GM23338 (cell line): ENCODE data around the gene SPOCK2. TPM values are rescaled to one million over a fixed set of nuclear protein-coding genes. Genes with fewer than 3 reads are reported as not detected.

Experiments used
- ATAC-seq: fragments of 200-7000 bp; cut with Tn5 transposase; 3 replicates; pipeline ENCODE4 v1.9.1; 2020
- DNase-seq: peaks from one replicate; pipeline ENCODE4 v3.0.0-alpha.2; 2015; ENCODE audit warnings: low spot score
- H2AFZ ChIP-seq: fragments of 200-600 bp; sonication (generic); 2 replicates; pipeline ENCODE4 v1.8.0; 2016; ENCODE audit warnings: antibody characterized with exemption, mild to moderate bottlenecking, moderate library complexity
- H3F3A ChIP-seq: fragments of 200-600 bp; sonication (generic); replicated peaks from 2 replicates; pipeline ENCODE4 v1.8.0; 2017; ENCODE audit warnings: antibody characterized with exemption, mixed run types, low read depth
- H3K27ac ChIP-seq: fragments of 200-600 bp; sonication (generic); 2 replicates; pipeline ENCODE4 v1.6.1; 2016; ENCODE audit warnings: low read depth
- H3K27me3 ChIP-seq: fragments of 200-600 bp; sonication (generic); 2 replicates; pipeline ENCODE4 v1.8.0; 2016; ENCODE audit warnings: mild to moderate bottlenecking, mixed run types, moderate library complexity; ENCODE audit not compliant: insufficient read depth
- H3K36me3 ChIP-seq: fragments of 200-600 bp; sonication (generic); 2 replicates; pipeline ENCODE4 v1.8.0; 2016; ENCODE audit warnings: mild to moderate bottlenecking; ENCODE audit not compliant: insufficient read depth
- H3K4me1 ChIP-seq: fragments of 200-600 bp; sonication (generic); 2 replicates; pipeline ENCODE4 v1.8.0; 2016; ENCODE audit warnings: mild to moderate bottlenecking, moderate library complexity; ENCODE audit not compliant: insufficient read depth
- H3K4me2 ChIP-seq: fragments of 200-600 bp; sonication (generic); 2 replicates; pipeline ENCODE4 v1.7.1; 2017; ENCODE audit warnings: mixed run types
- H3K4me3 ChIP-seq: fragments of 200-600 bp; sonication (generic); 2 replicates; pipeline ENCODE4 v1.6.1; 2016; ENCODE audit warnings: mixed run types
- H3K79me2 ChIP-seq: fragments of 200-600 bp; sonication (generic); replicated peaks from 2 replicates; pipeline ENCODE4 v1.8.0; 2017; ENCODE audit warnings: mild to moderate bottlenecking; ENCODE audit not compliant: insufficient read depth
- H3K9me2 ChIP-seq: fragments of 200-600 bp; sonication (generic); 2 replicates; pipeline ENCODE4 v1.8.0; 2017; ENCODE audit not compliant: insufficient read depth
- H4K20me1 ChIP-seq: fragments of 200-600 bp; sonication (generic); replicated peaks from 2 replicates; pipeline ENCODE4 v1.8.0; 2017; ENCODE audit warnings: mild to moderate bottlenecking; ENCODE audit not compliant: insufficient read depth
- H3K27ac Mint-ChIP-seq: 2 replicates; pipeline ENCODE4 v1.8.0; 2020; ENCODE audit warnings: inconsistent platforms, mild to moderate bottlenecking, moderate library complexity, mixed read lengths
- H3K27me3 Mint-ChIP-seq: 3 replicates; pipeline ENCODE4 v1.8.0; 2022; ENCODE audit warnings: low read depth, mild to moderate bottlenecking, moderate library complexity, mixed read lengths, inconsistent platforms; ENCODE audit not compliant: insufficient read depth, poor library complexity
- H3K36me3 Mint-ChIP-seq: 3 replicates; pipeline ENCODE4 v1.8.0; 2021; ENCODE audit warnings: low read depth, mild to moderate bottlenecking, inconsistent platforms, moderate library complexity, mixed read lengths
- H3K4me1 Mint-ChIP-seq: 3 replicates; pipeline ENCODE4 v1.8.0; 2020; ENCODE audit warnings: mild to moderate bottlenecking, inconsistent platforms, mixed read lengths
- H3K4me3 Mint-ChIP-seq: 3 replicates; pipeline ENCODE4 v1.8.0; 2021; ENCODE audit warnings: moderate library complexity, mild to moderate bottlenecking, inconsistent platforms, mixed read lengths
- H3K9me3 Mint-ChIP-seq: 3 replicates; pipeline ENCODE4 v1.8.0; 2020; ENCODE audit warnings: moderate library complexity, mild to moderate bottlenecking, inconsistent platforms, mixed read lengths
- CREB1 ChIP-seq: fragments of 250-450 bp; sonication (Bioruptor Pico); IDR thresholded peaks from 2 replicates; pipeline ENCODE4 v1.5.0; 2020; ENCODE audit warnings: low read depth, mild to moderate bottlenecking, moderate library complexity
- EZH2 ChIP-seq: fragments of 200-600 bp; sonication (generic); IDR thresholded peaks from one replicate; pipeline ENCODE4 v1.8.0; 2017; ENCODE audit warnings: antibody characterized with exemption, mild to moderate bottlenecking, low read depth; ENCODE audit not compliant: unreplicated experiment
- NANOG ChIP-seq: IDR thresholded peaks from 2 replicates; pipeline ENCODE4 v1.6.1; 2016; ENCODE audit warnings: antibody characterized with exemption, borderline replicate concordance
- POLR2AphosphoS5 ChIP-seq: IDR thresholded peaks from 2 replicates; pipeline ENCODE4 v1.6.1; 2016; ENCODE audit warnings: antibody characterized with exemption, low read depth
- STAT1 ChIP-seq: IDR thresholded peaks from one replicate; pipeline ENCODE4 v1.6.1; 2016; ENCODE audit warnings: antibody characterized with exemption; ENCODE audit not compliant: unreplicated experiment
- ZNF114 ChIP-seq: fragments of 250-450 bp; sonication (Bioruptor Pico); IDR thresholded peaks from 2 replicates; pipeline ENCODE4 v1.5.0; 2020; ENCODE audit warnings: mild to moderate bottlenecking, moderate library complexity
- ZNF331 ChIP-seq: fragments of 250-450 bp; sonication (Bioruptor Pico); IDR thresholded peaks from 2 replicates; pipeline ENCODE4 v1.5.0; 2020; ENCODE audit warnings: low read depth, mild to moderate bottlenecking, moderate library complexity
- polyA plus RNA-seq: library from polyadenylated mRNA; unstranded; fragments of >200 nt; fragmentation: Nextera tagmentation; extraction: Ambion mirVana; gene quantifications from 2 replicates; pipeline ENCODE4 v1.2.1, GENCODE V29; 2016
- total RNA-seq: library from RNA; depleted of rRNA; stranded (reverse); fragments of >200 nt; shearing (Covaris generic); gene quantifications from 2 replicates; pipeline ENCODE4 v1.2.3, GENCODE V29; 2014
- TF ChIP-seq, protein P1 (sequence below): fragments of 250-450 bp; sonication (Bioruptor Pico); IDR thresholded peaks from 2 replicates; pipeline ENCODE4 v1.5.0; 2020; ENCODE audit warnings: mild to moderate bottlenecking, moderate library complexity
- TF ChIP-seq, protein P2 (sequence below), 2 experiments: fragments of 200-600 bp in 1 of 2; sonication (generic) in 1 of 2; conservative IDR thresholded peaks; 2 replicates each; pipeline versions ENCODE4 v1.5.1 to v1.6.1; 2016 to 2017; ENCODE audit warnings: antibody characterized with exemption in 2 of 2, low read depth in 2 of 2, mild to moderate bottlenecking in 2 of 2, moderate library complexity in 1 of 2

SPOCK2 gene
- total and polyA plus RNA-seq, 2 experiments from 2014 or later, result 1.3 to 3.6 TPM

DNA sequence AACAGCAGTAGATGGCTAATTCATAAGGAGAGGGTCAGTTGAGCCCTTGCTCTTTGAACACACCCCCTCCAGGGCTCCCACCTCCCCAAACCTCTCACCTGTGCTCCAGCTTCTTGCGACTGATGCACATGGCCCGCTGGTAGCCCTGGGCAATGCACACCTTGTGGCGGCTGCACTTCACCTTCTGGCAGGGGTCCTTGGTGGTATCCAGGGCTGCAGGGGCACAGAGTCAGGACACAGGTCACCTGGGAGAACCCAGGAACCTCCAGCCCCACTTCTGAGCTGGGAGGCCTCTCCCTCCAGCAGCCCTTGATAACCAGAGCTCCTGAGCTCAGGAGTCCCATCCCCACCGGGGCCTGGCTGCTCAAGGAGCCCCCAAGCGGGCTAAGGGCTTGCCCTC is 16.3 kb downstream of the SPOCK2 start:
- ATAC-seq, result no peak
- peaks cover 24% of the 10 kb centered on the region for H3K27me3 Mint-ChIP-seq
- H3K4me2 ChIP-seq, result no peak overlapping the region
- H3K4me3 ChIP-seq, result no peak overlapping the region
- H3K9me2 ChIP-seq, result no peaks in the 10 kb centered on the region
- no peaks in the 10 kb centered on the region for H3K36me3 Mint-ChIP-seq
- no peak overlapping the region for H3K4me3 Mint-ChIP-seq
- peaks cover 8% of the 10 kb centered on the region; the same call in 2 of the 3 replicates for H3K4me1 Mint-ChIP-seq
- no peaks in the 10 kb centered on the region; the same call in 1 of the 2 replicates for H3K36me3 ChIP-seq
- no peaks in the 10 kb centered on the region for H3F3A ChIP-seq
- H3K27ac ChIP-seq, result no peak overlapping the region
- H3K4me1 ChIP-seq, result no peaks in the 10 kb centered on the region
- no peak overlapping the region for H2AFZ ChIP-seq
- no peak overlapping the region for H3K27ac Mint-ChIP-seq
- no peak for DNase-seq
- TF ChIP-seq, protein P1, sequence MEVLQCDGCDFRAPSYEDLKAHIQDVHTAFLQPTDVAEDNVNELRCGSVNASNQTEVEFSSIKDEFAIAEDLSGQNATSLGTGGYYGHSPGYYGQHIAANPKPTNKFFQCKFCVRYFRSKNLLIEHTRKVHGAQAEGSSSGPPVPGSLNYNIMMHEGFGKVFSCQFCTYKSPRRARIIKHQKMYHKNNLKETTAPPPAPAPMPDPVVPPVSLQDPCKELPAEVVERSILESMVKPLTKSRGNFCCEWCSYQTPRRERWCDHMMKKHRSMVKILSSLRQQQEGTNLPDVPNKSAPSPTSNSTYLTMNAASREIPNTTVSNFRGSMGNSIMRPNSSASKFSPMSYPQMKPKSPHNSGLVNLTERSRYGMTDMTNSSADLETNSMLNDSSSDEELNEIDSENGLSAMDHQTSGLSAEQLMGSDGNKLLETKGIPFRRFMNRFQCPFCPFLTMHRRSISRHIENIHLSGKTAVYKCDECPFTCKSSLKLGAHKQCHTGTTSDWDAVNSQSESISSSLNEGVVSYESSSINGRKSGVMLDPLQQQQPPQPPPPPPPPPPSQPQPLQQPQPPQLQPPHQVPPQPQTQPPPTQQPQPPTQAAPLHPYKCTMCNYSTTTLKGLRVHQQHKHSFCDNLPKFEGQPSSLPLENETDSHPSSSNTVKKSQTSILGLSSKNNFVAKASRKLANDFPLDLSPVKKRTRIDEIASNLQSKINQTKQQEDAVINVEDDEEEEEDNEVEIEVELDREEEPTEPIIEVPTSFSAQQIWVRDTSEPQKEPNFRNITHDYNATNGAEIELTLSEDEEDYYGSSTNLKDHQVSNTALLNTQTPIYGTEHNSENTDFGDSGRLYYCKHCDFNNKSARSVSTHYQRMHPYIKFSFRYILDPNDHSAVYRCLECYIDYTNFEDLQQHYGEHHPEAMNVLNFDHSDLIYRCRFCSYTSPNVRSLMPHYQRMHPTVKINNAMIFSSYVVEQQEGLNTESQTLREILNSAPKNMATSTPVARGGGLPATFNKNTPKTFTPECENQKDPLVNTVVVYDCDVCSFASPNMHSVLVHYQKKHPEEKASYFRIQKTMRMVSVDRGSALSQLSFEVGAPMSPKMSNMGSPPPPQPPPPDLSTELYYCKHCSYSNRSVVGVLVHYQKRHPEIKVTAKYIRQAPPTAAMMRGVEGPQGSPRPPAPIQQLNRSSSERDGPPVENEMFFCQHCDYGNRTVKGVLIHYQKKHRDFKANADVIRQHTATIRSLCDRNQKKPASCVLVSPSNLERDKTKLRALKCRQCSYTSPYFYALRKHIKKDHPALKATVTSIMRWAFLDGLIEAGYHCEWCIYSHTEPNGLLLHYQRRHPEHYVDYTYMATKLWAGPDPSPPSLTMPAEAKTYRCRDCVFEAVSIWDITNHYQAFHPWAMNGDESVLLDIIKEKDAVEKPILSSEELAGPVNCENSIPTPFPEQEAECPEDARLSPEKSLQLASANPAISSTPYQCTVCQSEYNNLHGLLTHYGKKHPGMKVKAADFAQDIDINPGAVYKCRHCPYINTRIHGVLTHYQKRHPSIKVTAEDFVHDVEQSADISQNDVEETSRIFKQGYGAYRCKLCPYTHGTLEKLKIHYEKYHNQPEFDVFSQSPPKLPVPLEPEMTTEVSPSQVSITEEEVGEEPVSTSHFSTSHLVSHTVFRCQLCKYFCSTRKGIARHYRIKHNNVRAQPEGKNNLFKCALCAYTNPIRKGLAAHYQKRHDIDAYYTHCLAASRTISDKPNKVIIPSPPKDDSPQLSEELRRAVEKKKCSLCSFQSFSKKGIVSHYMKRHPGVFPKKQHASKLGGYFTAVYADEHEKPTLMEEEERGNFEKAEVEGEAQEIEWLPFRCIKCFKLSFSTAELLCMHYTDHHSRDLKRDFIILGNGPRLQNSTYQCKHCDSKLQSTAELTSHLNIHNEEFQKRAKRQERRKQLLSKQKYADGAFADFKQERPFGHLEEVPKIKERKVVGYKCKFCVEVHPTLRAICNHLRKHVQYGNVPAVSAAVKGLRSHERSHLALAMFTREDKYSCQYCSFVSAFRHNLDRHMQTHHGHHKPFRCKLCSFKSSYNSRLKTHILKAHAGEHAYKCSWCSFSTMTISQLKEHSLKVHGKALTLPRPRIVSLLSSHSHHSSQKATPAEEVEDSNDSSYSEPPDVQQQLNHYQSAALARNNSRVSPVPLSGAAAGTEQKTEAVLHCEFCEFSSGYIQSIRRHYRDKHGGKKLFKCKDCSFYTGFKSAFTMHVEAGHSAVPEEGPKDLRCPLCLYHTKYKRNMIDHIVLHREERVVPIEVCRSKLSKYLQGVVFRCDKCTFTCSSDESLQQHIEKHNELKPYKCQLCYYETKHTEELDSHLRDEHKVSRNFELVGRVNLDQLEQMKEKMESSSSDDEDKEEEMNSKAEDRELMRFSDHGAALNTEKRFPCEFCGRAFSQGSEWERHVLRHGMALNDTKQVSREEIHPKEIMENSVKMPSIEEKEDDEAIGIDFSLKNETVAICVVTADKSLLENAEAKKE (CRISPR knock-in tag), result no peak
- no peak for TF ChIP-seq STAT1
- TF ChIP-seq ZNF114 (CRISPR knock-in tag), result no peak
- no peak for TF ChIP-seq NANOG
- TF ChIP-seq ZNF331 (CRISPR knock-in tag), result no peak
- TF ChIP-seq, protein P2, sequence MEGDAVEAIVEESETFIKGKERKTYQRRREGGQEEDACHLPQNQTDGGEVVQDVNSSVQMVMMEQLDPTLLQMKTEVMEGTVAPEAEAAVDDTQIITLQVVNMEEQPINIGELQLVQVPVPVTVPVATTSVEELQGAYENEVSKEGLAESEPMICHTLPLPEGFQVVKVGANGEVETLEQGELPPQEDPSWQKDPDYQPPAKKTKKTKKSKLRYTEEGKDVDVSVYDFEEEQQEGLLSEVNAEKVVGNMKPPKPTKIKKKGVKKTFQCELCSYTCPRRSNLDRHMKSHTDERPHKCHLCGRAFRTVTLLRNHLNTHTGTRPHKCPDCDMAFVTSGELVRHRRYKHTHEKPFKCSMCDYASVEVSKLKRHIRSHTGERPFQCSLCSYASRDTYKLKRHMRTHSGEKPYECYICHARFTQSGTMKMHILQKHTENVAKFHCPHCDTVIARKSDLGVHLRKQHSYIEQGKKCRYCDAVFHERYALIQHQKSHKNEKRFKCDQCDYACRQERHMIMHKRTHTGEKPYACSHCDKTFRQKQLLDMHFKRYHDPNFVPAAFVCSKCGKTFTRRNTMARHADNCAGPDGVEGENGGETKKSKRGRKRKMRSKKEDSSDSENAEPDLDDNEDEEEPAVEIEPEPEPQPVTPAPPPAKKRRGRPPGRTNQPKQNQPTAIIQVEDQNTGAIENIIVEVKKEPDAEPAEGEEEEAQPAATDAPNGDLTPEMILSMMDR (conservative IDR thresholded peaks at IDR 0.05; ENCODE audit: low read depth in 2 of 2), result no peak
- no peak for TF ChIP-seq POLR2AphosphoS5
- TF ChIP-seq EZH2, result no peak
- TF ChIP-seq CREB1 (CRISPR knock-in tag), result no peak
- H3K27me3 ChIP-seq, result no peaks in the 10 kb centered on the region
- no peaks in the 10 kb centered on the region for H4K20me1 ChIP-seq
- no peaks in the 10 kb centered on the region for H3K9me3 Mint-ChIP-seq
- H3K79me2 ChIP-seq, result no peaks in the 10 kb centered on the region
